Hepatocyte (in vitro differentiated cells): ENCODE results near the gene OSTM1. TPM values are rescaled to one million over a fixed set of nuclear protein-coding genes. Genes with fewer than 3 reads are reported as not detected.

Source experiments
- DNase-seq: peaks from one replicate; pipeline ENCODE4 v3.0.0-alpha.2; 2016; ENCODE audit warnings: low spot score
- H2AFZ ChIP-seq: fragments of 200-600 bp; sonication (generic); 2 replicates; pipeline ENCODE4 v1.6.0; 2016; ENCODE audit warnings: antibody characterized with exemption, mild to moderate bottlenecking
- H3K27ac ChIP-seq: fragments of 200-600 bp; sonication (generic); 2 replicates; pipeline ENCODE4 v1.5.1; 2016; ENCODE audit warnings: mild to moderate bottlenecking
- H3K27me3 ChIP-seq: fragments of 200-600 bp; sonication (generic); 2 replicates; pipeline ENCODE4 v1.6.1; 2016
- H3K36me3 ChIP-seq: fragments of 200-600 bp; sonication (generic); replicated peaks from 2 replicates; pipeline ENCODE4 v1.5.1; 2016; ENCODE audit warnings: low read depth; ENCODE audit not compliant: insufficient read depth
- H3K4me1 ChIP-seq: fragments of 200-600 bp; sonication (generic); 2 replicates; pipeline ENCODE4 v1.5.1; 2016; ENCODE audit warnings: mild to moderate bottlenecking, moderate library complexity; ENCODE audit not compliant: insufficient read depth
- H3K4me2 ChIP-seq: fragments of 200-600 bp; sonication (generic); 2 replicates; pipeline ENCODE4 v1.6.0; 2016
- H3K4me3 ChIP-seq: fragments of 200-600 bp; sonication (generic); 2 replicates; pipeline ENCODE4 v1.5.1; 2016; ENCODE audit warnings: mild to moderate bottlenecking
- H3K79me2 ChIP-seq: fragments of 200-600 bp; sonication (generic); 2 replicates; pipeline ENCODE4 v1.6.0; 2017; ENCODE audit warnings: mild to moderate bottlenecking
- H3K9me2 ChIP-seq: fragments of 200-600 bp; sonication (generic); replicated peaks from 2 replicates; pipeline ENCODE4 v1.6.0; 2017; ENCODE audit warnings: mild to moderate bottlenecking; ENCODE audit not compliant: insufficient read depth
- H3K9me3 ChIP-seq: fragments of 200-600 bp; sonication (generic); 2 replicates; pipeline ENCODE4 v1.5.1; 2016; ENCODE audit warnings: low read depth, mild to moderate bottlenecking
- H4K20me1 ChIP-seq: fragments of 200-600 bp; sonication (generic); 2 replicates; pipeline ENCODE4 v1.6.0; 2016; ENCODE audit warnings: mild to moderate bottlenecking; ENCODE audit not compliant: insufficient read depth, poor library complexity, severe bottlenecking
- CTCF ChIP-seq: fragments of 200-600 bp; sonication (generic); IDR thresholded peaks from 2 replicates; pipeline ENCODE4 v1.5.1; 2016; ENCODE audit warnings: antibody characterized with exemption, mild to moderate bottlenecking; ENCODE audit not compliant: poor library complexity
- EZH2 ChIP-seq: fragments of 200-600 bp; sonication (generic); IDR thresholded peaks from 2 replicates; pipeline ENCODE4 v1.6.1; 2016; ENCODE audit warnings: antibody characterized with exemption, mild to moderate bottlenecking, borderline replicate concordance
- EZH2phosphoT487 ChIP-seq: fragments of 200-600 bp; sonication (generic); IDR thresholded peaks from one replicate; pipeline ENCODE4 v1.6.1; 2018; ENCODE audit warnings: antibody characterized with exemption, mild to moderate bottlenecking, low read depth, moderate library complexity; ENCODE audit not compliant: unreplicated experiment, severe bottlenecking
- WGBS: methylation state at CpG from one replicate; pipeline ENCODE4 v1.1.6; 2016; ENCODE audit warnings: low lambda C conversion rate; ENCODE audit errors: missing lambda C conversion rate; 5-methylcytosine and 5-hydroxymethylcytosine counted together
- polyA plus RNA-seq: library from polyadenylated mRNA; unstranded; fragments of >200 nt; fragmentation: Nextera tagmentation; extraction: Ambion mirVana; gene quantifications from 2 replicates; pipeline ENCODE4 v1.2.1, GENCODE V29; 2016
- total RNA-seq: library from RNA; depleted of rRNA; stranded (reverse); fragments of >200 nt; gene quantifications from 2 replicates; pipeline ENCODE4 v1.2.3, GENCODE V29; 2014

OSTM1 gene
- total and polyA plus RNA-seq, 2 experiments from 2014 or later: 24.1 to 26.1 TPM

DNA sequence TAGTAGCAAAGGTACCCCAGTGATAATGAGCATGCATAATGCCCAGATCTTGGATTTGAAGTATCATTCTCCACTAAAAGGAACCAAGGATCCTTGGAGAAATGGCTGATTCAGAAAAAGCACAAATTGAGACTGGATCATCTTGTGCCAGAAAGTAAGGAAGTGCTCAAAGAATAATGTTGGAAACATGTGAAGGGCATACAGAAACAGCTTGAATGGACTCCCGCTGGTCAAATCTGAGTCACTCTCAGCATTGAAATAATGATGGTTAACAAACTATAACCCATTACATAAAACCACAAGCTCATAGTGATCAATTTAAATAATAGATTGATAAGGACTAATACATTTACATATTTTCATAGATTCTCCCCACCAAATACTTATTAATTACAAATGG, 3.6 kb upstream of the OSTM1 start:
- Histone ChIP-seq H3K27me3 (no peaks in the 10 kb centered on the region), H3K4me3 (no peak overlapping the region)
- WGBS: 93% methylated on average over 1 of the region's 1 CpG

GRCh38 chr6:108074057-108074358, 533 bp downstream of the OSTM1 start:
- peaks cover 8% of the 10 kb centered on the region for H3K4me1 ChIP-seq
- peak; percentile 63 for DNase-seq
- no peaks in the 10 kb centered on the region for H3K9me3 ChIP-seq
- peaks cover 36% of the 10 kb centered on the region for H3K79me2 ChIP-seq
- H4K20me1 ChIP-seq: no peaks in the 10 kb centered on the region
- WGBS: 4% methylated on average over 12 of the region's 12 CpGs
- H3K27me3 ChIP-seq: no peaks in the 10 kb centered on the region
- H3K36me3 ChIP-seq: no peaks in the 10 kb centered on the region
- TF ChIP-seq EZH2phosphoT487 (no peak), CTCF (no peak), EZH2 (no peak)
- peak overlapping the region; percentile 87 for H3K27ac ChIP-seq
- peak overlapping the region; percentile 98 for H3K4me2 ChIP-seq
- H3K4me3 ChIP-seq: peak overlapping the region; percentile 63
- H3K9me2 ChIP-seq: no peaks in the 10 kb centered on the region
- peak overlapping the region; percentile 99 for H2AFZ ChIP-seq

More for the DNA sequence above, 3.6 kb upstream of the OSTM1 start:
- DNase-seq: no peak
- Histone ChIP-seq H2AFZ (no peak overlapping the region), H3K9me3 (no peaks in the 10 kb centered on the region), H3K79me2 (peaks cover 12% of the 10 kb centered on the region), H3K4me2 (no peak overlapping the region), H3K27ac (no peak overlapping the region), H3K9me2 (no peaks in the 10 kb centered on the region), H3K36me3 (no peaks in the 10 kb centered on the region), H4K20me1 (no peaks in the 10 kb centered on the region), H3K4me1 (peaks cover 6% of the 10 kb centered on the region)
- TF ChIP-seq CTCF (no peak), EZH2 (no peak), EZH2phosphoT487 (no peak)

DNA sequence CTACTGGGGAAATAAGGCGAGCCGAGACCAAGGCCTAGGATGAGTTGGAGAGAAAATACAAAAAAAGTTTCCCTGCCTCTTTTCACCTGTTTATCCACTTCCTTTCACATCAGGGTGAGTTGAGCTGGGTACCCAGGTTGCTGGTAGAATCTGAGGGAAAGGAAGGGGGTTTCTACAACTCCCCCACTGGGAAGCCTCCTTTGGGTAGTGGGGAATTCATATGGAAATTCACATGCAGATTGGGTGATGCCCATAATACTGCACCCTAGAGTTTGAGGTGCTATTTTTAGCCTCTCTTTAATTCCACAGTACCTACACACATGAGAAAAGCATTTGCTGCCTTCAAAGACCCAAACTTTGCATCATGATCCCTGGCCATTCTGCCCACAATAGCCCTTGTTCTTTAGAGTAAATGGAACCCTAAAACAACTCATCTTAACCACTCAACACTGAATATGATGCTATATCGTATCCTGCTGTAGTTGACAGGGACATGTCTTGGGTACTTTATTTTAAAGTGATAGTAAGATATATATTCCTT, 2.7 kb downstream of the OSTM1 start:
- TF ChIP-seq EZH2 (no peak), EZH2phosphoT487 (no peak), CTCF (no peak)
- H2AFZ ChIP-seq: no peak overlapping the region
- no peaks in the 10 kb centered on the region for H3K9me2 ChIP-seq
- no peaks in the 10 kb centered on the region for H3K9me3 ChIP-seq
- peaks cover 36% of the 10 kb centered on the region for H3K79me2 ChIP-seq
- peaks cover 8% of the 10 kb centered on the region for H3K4me1 ChIP-seq
- DNase-seq: no peak
- no peaks in the 10 kb centered on the region for H3K36me3 ChIP-seq
- no peaks in the 10 kb centered on the region for H4K20me1 ChIP-seq
- WGBS: 97% methylated on average over 3 of the region's 3 CpGs
- no peak overlapping the region for H3K4me2 ChIP-seq
- no peak overlapping the region for H3K4me3 ChIP-seq
- no peaks in the 10 kb centered on the region for H3K27me3 ChIP-seq
- H3K27ac ChIP-seq: no peak overlapping the region

- H4K20me1 ChIP-seq: no peaks in the 10 kb centered on the region
- no peak for DNase-seq
- WGBS: 91% methylated on average over 2 of the region's 2 CpGs
Measured at GRCh38 chr6:108068618-108069017, 5.9 kb downstream of the OSTM1 start.

More at GRCh38 chr6:108068618-108069017, 5.9 kb downstream of the OSTM1 start:
- Histone ChIP-seq H3K9me2 (no peaks in the 10 kb centered on the region), H2AFZ (no peak overlapping the region), H3K9me3 (no peaks in the 10 kb centered on the region), H3K4me2 (no peak overlapping the region), H3K27me3 (no peaks in the 10 kb centered on the region), H3K27ac (peak overlapping the region; percentile 56), H3K36me3 (no peaks in the 10 kb centered on the region), H3K79me2 (peaks cover 28% of the 10 kb centered on the region), H3K4me3 (no peak overlapping the region), H3K4me1 (peaks cover 6% of the 10 kb centered on the region)
- TF ChIP-seq CTCF: no peak
- TF ChIP-seq EZH2: no peak
- no peak for TF ChIP-seq EZH2phosphoT487
